ENCODE measurements around the gene RICTOR. TPM values are rescaled to one million over a fixed set of nuclear protein-coding genes. Genes with fewer than 3 reads are reported as not detected.
A peak's percentile ranks its signal among the peaks of the same experiment; 100 is the strongest.
"Not testable (repeated sequence)": the region's sequence is repeated elsewhere in the genome, so short reads cannot be mapped to it uniquely, and the experiment has no call there.

Gene RICTOR
- total RNA-seq, 1 experiment from 2014 or later, result 11.0 TPM

DNA sequence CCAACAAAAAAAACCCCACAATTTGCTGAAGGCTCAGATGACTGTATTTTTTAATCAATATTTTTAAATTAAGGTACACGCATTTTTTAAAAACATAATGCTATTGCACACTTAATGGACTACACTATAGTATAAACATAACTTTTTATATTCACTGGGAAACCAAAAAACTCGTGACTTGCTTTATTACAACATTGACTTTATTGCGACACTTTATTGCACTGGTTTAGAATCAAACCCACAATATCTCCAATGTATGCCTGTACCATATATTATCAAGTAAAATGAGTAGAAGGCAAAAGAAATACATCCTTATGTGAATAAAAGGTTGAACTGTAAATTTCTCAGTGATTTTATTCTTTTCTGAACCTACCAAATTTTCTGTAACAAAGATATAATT lies 53.7 kb downstream of the RICTOR start:
- in situ Hi-C loops (cut with HindIII; ENCODE audit: low sequenced_read_pairs), result no loop called here
- DNase-seq (ENCODE audit: low spot score), result no peak

DNA sequence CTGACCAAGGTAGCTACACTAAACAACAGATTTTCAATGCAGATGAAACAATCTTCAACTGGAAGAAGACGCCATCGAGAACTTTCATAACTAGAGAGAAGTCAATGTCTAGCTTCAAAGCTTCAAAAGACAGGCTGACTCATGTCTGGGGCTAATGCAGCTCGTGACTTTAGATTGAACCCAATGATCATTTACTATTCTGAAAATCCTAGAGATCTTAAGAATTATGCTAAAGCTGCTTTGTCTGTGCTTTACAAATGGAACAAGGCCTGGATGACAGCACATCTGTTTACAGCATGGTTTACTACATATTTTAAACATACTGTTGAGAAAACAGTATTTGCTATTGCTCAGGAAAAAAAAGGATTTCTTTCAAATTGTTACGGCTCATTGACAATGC lies 54.9 kb downstream of the RICTOR start:
- no peak for DNase-seq (ENCODE audit: low spot score)
- in situ Hi-C loops (cut with HindIII; ENCODE audit: low sequenced_read_pairs), result no loop called here

DNA sequence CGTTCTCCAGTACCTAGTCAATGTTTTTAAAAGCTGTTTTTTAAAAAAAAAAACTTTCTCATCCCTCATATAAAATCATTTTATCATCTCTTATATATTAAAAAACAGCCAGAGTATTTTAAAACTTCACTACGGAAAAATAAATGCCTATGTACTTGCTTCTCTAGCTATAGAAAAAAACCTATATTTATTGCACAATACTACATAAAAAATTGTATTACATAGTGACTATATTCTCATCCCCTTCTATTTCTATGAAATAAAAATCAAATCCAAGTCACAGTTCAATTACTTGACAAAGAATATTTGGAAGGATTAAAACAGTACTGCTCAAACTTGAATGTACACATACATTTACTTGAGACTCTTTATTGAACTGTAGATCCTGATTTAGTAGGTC lies 56.7 kb downstream of the RICTOR start:
- no peak for DNase-seq (ENCODE audit: low spot score)

DNA sequence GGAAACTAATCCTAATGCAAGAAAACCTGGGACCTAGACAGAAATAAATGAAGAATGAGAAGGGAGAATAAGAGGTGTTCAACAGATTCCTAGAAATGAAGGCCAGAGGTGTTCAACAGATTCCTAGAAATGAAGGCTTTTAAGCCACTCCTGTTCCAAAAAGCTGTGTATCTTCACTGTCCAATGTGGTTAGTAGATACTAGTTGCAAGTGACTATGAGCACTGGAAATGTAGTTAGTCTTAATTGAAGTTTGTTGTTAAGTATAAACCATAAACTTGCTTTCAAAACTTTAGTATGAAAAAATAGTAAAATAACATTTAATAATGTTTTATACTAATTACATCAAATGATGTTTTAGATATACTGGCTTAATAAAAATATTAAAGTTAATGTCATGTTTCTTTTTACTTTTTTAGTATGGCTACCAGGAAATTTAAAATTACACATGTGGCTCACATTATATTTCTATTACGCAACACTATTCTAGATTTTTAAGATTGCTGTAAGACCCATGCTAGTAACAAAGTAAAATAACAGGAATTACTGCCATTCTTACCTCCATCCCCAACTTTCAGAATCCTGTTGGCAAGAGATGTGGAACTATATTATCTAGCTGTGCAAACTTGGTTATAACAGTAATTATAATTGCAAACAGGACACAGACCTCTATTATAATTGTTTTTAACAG lies 57.5 kb downstream of the RICTOR start:
- DNase-seq (ENCODE audit: low spot score), result no peak
- in situ Hi-C loops (cut with HindIII; ENCODE audit: low sequenced_read_pairs), result no loop called here

More for the DNA sequence above, 56.7 kb downstream of the RICTOR start:
- in situ Hi-C loops (cut with HindIII; ENCODE audit: low sequenced_read_pairs), result no loop called here

DNA sequence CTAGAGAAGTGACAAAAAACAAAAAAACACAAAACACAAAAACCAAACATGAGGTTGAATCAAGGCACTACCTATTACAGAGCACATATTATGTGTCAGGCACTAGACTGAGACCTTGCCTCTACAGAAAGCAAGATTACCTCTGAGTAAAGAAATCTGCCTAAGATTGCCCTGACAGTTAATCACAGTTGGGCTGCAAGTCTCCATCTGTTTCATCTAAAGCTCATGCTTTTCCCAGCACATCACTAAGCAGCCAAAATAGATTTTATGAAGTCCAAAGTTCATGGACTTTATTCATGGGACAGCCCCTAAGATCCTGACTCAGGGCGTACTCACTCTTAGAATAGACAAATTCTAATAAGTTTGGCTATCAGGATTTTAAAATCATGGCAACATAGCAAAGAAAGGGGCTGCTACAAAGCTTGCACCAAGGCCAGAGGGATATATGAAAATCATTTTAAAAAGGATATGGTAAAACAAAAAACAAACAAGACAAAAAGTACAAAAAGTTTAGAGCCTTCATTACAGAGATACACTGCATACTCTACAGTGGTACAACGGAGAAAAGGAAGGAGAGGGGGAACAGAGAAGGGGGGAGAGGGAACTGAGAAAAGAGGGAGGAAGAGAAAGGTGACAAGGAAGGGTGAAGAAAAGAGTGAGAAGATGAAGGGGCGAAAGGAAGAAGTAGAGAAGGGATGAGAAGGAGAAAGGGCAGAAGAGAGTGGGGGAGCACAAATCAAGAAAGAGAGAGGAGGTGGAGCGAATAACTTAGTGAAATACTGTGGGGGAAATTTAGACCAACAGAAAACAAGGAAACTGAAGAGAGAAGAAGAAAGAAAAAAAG lies 58.2 kb downstream of the RICTOR start:
- in situ Hi-C loops (cut with HindIII; ENCODE audit: low sequenced_read_pairs), result no loop called here
- DNase-seq (ENCODE audit: low spot score), result no peak

DNA sequence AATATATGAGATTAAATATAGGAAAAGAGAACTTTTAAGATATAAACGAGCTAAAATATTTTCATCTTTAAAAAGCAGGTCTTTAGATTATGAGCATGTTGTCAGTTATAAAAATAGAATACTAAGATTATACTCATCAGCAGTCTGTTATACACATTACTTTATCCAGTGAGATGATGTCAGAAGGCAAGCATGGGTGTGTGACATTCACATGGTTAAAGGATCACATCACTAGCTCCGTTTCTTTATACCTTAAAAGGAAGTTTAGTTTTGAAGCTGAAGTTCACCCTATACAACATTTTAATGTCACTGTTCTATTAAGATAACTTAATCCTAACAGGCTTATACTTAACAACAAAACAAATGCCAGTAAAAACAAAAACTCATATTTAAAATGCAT lies 59.6 kb downstream of the RICTOR start:
- in situ Hi-C loops (cut with HindIII; ENCODE audit: low sequenced_read_pairs), result no loop called here
- no peak for DNase-seq (ENCODE audit: low spot score)

DNA sequence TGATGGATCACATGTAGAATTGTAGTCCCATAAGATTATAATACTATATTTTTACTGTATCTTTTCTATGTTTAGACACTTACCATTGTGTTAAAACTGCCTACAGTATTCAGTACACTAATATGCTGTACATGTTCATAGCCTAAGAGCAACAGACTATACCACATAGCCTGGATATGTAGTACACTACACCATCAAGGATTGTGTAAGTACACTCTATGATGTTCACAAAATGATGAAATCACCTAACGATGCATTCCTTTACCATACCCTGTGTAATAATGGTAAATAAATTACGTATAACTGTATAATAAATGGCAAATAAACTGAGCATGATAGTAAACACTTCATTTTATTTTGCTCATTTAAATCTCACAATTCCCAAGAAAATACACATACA lies 60.3 kb downstream of the RICTOR start:
- no peak for DNase-seq (ENCODE audit: low spot score)
- in situ Hi-C loops (cut with HindIII; ENCODE audit: low sequenced_read_pairs), result no loop called here

DNA sequence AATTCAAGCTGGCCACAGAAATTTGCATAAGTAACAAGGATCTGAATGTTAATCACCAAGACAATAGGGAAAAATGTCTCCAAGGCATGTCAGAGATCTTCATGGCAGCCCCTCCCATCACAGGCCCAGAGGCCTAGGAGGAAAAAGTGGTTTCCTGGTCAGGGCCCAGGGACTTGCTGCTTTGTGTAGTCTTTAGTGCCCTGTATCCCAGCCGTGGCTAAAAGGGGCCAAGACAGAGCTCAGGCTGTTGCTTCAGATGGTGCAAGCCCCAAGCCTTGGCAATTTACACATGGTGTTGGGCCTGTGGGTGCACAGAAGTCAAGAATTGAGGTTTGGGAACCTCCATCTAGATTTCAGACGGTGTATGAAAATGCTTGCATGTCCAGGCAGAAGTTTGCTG lies 63.2 kb downstream of the RICTOR start:
- in situ Hi-C loops (cut with HindIII; ENCODE audit: low sequenced_read_pairs); DNase-seq (ENCODE audit: low spot score): not testable (repeated sequence)

DNA sequence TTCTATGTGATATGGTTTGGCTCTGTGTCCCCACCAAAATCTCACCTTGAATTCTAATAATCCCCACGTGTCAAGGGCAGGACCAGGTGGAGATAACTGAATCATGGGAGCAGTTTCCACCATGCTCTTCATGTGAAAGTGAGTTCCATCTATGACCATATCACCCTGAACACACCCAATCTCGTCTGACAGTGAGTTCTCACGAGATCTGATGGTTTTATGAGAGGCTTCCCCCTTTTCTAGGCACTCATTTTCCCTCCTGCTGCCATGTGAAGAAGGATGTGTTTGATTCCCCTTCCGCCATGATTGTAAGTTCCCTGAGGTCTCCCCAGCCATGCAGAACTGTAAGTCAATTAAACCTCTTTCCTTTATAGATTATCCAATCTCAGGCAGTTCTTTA lies 64.2 kb downstream of the RICTOR start:
- DNase-seq (ENCODE audit: low spot score), result no peak
- in situ Hi-C loops (cut with HindIII; ENCODE audit: low sequenced_read_pairs), result no loop called here

DNA sequence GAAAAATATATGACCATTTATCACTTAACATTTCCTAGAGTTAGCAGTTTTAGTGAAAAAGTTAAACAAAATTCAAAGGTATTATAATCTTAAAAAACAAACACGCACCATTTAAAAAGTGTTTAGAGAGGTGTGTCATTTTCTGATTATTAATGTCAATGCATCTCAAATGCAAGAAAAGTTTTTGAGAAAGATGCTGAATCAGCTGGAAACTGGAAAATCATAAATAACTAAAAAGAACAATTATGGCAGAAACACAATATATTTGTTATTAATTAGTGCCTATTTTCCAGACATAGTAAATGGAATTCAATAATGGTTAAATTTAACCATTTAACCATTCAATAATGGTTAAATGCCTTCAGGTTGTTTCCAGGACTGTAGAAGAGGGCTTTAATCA lies 64.9 kb downstream of the RICTOR start:
- no peak for DNase-seq (ENCODE audit: low spot score)
- in situ Hi-C loops (cut with HindIII; ENCODE audit: low sequenced_read_pairs), result no loop called here

DNA sequence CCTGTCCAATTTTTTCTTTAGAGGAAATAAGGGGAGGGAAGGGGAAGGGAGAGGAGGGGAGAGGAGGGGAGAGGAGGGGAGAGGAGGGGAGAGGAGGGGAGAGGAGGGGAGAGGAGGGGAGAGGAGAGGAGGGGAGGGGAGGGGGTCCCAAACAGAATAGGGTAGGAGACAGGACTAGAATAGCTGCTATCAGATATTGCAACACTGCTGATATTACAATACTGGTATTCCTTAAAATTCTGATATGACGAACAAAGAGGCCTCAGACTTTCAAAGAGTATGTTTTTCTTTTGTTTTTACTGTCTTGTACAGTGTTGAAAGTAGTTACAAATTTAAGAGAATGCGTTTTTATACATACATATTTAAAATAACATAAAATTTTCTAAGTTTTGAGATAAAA lies 67.5 kb downstream of the RICTOR start:
- no peak for DNase-seq (ENCODE audit: low spot score)
- in situ Hi-C loops (cut with HindIII; ENCODE audit: low sequenced_read_pairs), result no loop called here

DNA sequence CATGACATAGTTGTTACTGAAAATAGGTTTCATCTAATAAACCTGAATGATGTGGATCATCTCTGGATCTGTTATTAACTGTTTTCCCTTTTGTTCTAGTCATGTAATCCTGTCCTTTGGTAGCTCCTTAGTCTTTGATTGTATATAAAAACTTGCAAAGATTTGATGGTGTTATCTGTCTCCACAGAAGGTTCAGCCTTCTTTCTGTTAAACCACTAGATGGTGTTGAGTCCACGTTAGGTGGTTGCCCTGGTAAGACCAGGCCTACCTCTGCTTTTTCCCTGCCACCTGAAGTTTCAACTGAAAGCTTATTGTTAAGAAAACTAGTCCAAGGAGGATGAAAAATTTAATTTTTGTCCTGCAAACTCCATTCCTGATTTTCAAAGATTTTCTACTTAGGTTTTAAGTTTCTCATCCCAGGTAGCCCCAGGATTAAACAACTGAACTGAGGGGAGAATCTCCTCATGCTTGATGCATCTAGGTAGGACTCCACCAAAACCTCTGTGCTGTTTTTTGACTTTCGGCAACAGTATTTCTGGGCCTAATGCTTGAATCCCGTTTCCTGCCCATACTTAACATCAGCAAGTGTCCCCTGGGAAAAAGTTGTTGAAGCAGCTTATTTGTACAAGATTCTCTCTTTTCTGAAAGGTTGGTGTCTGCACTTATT lies 68.5 kb downstream of the RICTOR start:
- in situ Hi-C loops (cut with HindIII; ENCODE audit: low sequenced_read_pairs), result no loop called here
- peak; percentile 57 for DNase-seq (ENCODE audit: low spot score)

DNA sequence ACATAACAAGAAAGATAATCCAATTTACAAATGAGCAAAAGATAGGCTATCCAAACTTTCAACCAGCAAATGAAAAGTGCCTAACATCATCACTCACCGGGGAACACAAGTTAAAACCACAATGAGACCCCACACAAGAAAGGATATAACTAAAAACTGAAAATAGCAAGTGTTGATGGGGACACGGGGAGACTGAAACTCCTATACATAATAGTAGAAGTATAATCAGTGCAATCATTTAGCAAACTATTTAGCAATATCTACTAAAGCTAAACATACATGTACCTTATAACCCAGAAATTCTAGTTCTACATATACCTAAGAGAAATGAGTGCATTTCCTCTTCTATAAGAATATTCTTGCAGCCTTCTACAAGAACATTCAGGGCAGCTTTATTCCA lies 72.5 kb downstream of the RICTOR start:
- no peak for DNase-seq (ENCODE audit: low spot score)
- in situ Hi-C loops (cut with HindIII; ENCODE audit: low sequenced_read_pairs), result no loop called here

DNA sequence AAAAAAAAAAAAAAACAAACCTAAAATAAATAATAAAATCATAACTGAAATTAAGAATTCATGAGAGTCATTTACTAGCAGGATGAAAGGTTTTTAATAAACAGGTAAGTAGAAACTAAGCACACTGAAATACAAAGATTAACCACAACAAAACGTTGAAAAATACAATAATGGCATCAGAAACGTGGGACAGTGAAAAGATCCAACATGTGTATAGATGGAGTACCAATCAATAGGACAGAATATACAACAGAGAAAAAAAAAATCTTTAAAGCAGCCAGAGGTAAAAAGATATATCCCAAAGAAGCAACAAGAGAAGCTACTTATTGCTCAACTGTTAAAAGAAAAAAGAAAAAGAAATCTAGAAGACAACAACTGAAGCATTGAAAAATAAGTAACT lies 75.2 kb downstream of the RICTOR start:
- DNase-seq (ENCODE audit: low spot score), result no peak

DNA sequence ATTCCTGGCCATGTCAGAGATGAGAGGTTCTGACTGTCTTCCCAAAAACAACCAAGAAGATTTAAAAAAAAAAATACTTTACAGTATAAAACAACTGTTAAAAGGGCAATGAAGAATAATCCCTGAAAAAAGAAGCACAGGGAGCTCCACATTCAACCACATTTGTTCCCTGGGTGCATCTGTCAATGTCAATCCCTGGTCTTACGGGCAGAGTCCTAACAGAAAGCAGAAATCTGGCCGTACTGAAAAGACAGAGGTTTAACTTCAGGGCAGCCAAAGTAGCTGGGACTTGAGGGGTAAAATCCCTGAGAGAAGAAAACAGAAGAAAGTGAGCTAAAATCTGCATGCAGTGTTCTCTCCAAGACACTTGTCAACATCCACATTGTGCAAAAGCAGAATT lies 76.6 kb downstream of the RICTOR start:
- in situ Hi-C loops (cut with HindIII; ENCODE audit: low sequenced_read_pairs), result no loop called here
- peak; percentile 28 for DNase-seq (ENCODE audit: low spot score)

More for the DNA sequence above, 75.2 kb downstream of the RICTOR start:
- in situ Hi-C loops (cut with HindIII; ENCODE audit: low sequenced_read_pairs), result no loop called here

DNA sequence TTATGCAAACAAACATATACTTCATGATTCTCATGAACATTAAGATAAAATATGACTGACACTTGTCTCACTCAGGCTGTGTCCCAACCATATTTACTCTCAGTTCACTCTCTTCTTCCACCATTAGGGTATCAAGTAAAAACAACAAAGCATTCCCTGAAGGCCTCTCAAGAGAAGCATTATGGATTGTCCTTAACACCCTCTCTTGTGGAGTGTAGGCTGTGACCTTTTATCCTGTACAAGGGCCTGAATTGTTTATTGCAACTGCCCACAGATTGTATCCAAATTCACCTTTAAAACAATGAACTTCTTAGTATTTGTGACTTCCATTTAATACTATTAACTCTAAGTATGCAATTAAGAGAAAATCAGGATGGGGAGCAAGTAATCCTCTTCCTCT lies 78.1 kb downstream of the RICTOR start:
- no peak for DNase-seq (ENCODE audit: low spot score)
- in situ Hi-C loops (cut with HindIII; ENCODE audit: low sequenced_read_pairs), result no loop called here

DNA sequence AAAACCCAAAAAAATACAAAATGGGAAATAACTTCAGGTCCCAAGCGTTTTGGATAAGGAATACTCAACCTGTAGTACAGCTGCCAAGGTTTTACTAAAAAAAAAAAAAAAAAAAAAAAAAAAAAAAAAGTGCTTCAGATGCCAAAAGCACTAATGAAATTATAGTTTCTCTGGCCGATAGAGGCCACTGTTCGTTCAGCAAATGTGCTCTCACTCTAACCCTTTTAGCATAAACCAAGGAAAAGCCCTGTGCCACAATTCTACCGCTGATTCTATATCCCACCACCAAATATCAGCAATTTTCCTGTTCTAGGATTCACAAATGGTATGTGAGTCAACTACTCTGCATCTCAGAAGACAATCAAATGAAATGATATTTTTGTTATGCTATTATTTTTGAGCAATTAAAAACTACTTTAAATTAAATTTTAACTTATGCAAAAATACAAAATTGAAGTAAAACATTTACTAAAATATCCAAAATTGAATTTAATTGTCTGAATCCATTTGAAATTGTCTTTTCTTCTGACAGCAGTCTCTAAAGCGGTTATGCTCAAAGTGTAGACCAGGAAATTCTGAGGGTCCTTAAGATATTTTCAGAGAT lies 79.8 kb downstream of the RICTOR start:
- in situ Hi-C loops (cut with HindIII; ENCODE audit: low sequenced_read_pairs), result no loop called here
- peak; percentile 72 for DNase-seq (ENCODE audit: low spot score)

DNA sequence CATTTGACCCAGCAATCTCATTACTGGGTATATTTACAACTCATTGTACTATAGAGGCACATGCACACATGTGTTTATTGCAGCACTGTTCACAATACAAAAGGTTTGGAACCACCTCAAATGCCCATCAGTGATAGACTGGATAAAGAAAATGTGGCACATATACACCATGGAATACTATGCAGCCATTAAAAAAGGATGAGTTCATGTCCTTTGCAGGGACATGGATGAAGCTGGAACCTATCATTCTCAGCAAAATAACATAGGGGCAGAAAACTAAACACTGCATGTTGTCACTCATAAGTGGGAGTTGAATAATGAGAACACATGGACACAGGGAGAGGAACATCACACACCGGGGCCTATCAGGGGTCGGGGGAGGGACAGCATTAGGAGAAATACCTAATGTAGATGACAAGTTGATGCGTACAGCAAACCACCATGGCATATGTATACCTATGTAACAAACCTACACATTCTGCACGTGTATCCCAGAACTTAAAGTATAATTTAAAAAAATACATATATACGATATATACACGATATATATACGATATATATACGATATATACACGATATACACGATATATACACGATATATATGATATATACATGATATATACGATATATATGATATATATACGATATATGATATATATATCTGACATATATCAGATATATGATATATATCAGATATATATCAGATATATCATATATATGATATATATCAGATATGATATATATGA lies 84.1 kb downstream of the RICTOR start:
- DNase-seq (ENCODE audit: low spot score); in situ Hi-C loops (cut with HindIII; ENCODE audit: low sequenced_read_pairs): not testable (repeated sequence)

DNA sequence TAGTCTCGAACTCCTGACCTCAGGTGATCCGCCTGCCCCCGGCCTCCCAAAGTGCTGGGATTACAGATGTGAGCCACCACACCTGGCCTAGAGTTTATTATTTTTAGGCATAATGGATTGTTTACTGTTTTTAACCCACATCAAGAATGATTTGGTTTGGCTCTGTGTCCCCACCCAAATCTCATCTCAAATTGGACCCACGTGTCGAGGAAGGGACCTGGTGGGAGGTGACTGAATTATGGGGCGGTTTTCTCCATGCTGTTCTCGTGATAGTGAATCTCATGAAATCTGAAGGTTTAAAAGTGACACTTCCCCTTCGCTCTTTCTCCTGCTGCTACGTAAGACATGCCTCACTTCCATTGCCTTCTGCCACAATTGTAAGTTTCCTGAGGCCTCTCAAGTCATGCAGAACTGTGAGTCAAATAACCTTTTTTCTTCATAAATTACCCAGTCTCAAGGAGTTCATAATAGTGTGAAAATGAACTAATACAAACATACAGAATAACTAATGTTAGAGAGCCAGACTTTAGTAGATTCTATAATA lies 88.2 kb downstream of the RICTOR start:
- in situ Hi-C loops (cut with HindIII; ENCODE audit: low sequenced_read_pairs), result no loop called here
- DNase-seq (ENCODE audit: low spot score), result no peak

Data from G401 (cell line).